HG03196 (cell line): ENCODE results near the gene AREL1.

Experiments
- ATAC-seq: cut with Tn5 transposase; IDR thresholded peaks from one replicate; pipeline ENCODE4 v1.9.1; 2021; ENCODE audit not compliant: unreplicated experiment

AREL1 gene

DNA sequence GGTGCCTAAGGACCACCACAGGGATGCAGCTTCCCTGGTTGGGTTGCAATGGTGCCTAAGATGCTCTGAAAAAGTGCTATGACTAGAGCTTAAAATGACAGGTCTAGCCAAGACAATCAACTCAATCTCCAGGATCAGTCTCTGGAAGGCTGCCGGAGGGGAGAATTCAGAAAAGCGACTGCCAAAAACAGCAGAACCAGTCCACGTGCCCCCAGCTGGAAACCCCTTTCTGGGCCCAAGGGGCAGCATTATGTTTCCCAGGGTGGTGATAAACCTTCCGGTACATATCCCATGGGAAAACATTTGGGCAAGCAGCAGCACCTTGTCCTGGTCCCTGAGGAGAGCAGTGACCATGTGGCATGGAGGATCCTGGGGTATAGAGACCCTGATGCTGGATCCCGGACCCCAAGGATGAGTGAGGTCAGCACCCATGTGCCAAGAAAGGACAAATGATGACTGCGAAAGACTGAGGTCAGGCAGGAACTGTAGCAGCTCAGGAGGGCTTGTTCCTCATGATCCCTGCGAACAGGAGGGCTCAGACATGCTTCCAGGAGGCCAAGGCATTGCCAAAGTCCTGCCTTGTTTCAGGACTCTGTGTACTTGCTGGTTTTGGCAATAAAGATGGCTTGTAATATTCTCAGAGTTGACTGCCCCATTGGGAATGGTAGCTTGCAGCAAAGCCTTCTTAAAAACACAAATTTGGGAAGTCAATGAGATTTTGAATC is 51.0 kb downstream of the AREL1 start:
- ATAC-seq, result no peak

DNA sequence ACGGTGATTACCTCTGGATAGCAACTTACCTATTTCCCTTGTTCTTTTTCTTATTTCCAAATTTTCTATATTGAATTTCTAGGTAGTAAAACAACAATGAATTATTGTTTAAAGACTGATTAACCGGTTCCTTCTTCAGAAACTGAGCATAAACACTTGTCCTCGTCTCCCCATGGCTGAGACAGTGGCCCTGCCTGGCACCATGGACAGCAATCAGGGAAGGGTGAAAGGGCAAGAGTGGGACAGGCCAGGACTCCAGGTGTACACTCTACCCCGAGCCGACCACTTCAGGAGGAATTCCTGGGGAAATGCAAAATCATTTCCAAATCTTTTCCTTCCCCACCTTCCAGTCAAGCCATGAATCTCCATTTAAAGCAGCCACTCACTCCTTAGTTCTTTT is 52.0 kb downstream of the AREL1 start:
- ATAC-seq, result no peak

DNA sequence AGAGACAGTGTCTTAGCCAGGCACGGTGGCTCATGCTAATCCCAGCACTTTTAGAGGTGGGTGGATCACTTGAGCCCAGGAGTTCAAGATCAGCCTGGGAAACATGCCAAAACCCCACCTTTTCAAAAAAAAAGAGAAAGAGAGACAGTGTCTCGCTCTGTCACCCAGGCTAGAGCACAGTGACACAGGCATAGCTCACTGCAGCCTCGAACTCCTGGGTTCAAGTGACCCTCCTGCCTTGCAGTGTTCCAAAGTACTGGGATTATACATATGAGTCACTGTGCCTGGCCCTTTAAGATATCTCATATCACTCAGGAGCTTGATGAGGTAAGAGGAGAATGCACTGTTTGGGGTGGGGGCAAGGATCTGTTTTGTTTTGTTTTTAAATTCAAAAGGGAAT is 52.7 kb downstream of the AREL1 start:
- no peak for ATAC-seq

DNA sequence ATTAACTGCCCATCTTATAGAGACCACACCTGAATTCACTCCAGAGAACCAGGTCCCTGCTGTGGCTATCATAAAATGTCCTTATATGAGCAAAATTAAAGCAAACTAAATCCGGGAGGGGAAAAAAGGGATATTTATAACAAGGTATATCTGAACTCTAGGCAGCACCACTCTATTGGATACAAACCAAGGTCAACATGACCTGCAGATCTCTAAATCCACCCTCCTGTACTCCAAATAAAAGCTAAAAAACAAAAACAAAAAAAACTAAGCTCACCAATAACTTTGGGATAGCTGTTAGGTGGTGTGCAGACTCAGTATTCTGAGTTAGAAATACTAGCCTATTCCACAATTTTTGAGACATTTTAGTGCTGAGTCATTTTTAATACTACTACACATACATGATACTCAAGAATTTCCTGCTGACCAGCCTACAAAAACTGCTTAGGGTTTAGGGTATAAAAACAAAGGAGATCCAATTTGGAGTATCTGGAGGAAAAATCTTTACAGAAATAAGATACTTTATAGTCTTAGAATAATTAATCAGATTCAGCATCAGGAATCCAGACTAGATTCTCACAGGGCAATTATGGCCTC is 54.2 kb downstream of the AREL1 start:
- ATAC-seq, result no peak

DNA sequence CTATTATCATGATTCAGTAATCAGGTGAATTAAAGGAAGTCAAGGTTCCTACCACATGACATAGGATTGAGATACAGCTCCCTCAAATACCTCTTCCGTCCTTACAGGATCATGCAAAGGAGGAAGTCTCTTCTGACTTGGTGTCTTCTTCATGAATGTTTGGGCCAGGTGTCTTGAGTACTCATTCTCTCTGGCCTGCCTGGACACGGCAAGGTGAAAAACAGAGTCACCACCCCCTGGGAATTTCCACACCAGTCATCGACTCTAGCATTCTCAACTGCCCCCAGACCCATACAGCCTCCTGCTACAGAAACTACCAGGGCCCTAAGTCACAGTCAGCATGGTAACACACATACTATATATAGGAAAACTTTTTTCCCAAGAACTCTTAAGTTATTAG is 55.9 kb downstream of the AREL1 start:
- ATAC-seq, result no peak

DNA sequence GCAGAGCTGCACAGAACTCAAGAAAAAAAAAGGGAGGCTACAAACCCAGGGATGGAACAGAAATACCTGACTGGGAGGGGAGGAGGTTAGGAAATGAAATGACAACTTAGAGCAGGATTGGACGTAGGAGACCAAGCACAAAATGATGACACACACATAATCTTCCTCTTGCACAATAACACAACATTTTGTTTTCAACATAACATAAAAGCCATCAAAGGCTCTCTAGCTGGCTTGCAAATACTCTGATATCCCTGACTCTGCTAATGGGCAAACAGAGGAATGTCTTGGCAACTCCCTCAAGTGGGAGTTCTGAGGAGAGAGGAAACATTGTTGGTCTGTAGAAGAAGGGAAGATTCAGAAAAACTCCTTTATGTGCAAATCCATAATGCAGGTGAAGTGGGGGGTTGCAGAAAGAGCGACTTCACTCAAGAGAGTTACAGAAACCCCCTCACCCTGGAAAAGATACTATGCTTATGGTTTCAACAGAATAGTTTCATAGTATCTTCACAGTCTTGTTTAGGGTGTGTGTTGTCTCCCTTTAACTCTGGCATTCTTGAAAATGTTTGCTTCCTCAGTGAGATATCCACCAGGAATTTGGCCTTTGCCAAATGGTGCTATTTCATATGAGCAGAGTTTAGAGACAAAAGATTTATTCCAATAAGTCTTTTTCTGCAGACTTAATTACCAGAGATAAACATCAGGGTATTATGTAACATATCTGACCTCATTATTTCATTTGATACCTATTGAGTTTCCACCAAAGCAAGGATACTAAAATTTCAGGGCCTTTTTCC is 57.1 kb downstream of the AREL1 start:
- no peak for ATAC-seq

DNA sequence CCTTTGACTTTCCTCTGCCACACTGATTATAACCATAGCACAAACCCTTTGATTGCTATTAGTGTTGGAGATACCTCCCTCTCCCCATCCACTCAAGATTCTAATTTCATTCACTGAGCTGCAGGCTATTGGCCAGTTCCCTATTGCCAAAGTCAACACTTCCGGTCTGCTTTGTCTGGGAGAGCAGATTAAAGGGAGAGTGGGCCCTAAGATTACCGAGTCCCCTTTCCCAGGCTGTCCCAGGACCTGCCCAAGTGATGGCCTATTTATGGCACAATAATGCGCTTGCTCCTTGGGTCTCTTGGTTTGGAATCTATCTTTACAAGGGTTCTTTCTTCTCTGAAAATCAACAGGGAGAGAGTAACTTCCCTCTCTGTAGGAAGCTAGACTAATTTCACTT is 57.9 kb downstream of the AREL1 start:
- ATAC-seq, result no peak

DNA sequence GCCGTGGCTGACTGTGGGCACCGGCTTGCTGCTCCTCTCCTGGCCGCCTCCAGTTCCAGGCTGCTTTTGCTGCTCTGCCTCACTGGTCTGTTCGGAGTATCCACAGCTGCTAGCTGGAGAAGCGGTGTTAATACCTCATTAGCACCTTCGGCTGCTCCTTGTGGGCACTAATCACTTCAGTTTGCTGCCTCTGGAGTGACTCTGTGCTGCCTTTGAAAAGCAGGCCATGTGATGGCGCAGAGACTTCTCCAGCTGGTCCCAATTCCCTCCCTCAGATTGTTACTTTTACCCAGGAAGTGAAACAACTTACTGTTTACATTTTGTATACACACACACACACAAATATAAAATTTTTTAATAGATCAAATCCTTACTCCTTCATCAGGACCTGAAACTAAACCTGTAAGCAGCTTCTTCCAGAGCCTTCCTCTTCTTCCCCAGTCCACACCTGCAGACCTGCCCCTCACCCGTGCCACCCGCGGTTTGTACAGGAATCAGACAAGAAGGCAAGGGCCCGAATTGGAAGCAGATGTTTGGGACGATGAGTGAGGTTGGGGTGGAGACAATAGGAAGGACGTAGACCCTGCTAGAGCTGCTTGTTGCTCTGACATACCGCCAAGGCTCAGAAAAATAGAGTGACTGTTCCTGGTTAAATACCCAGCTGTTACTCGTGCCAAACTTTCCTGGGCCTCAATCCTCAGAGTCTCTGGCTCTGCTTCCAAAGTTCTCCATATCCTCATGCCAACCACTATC is 59.3 kb downstream of the AREL1 start:
- ATAC-seq, result no peak

DNA sequence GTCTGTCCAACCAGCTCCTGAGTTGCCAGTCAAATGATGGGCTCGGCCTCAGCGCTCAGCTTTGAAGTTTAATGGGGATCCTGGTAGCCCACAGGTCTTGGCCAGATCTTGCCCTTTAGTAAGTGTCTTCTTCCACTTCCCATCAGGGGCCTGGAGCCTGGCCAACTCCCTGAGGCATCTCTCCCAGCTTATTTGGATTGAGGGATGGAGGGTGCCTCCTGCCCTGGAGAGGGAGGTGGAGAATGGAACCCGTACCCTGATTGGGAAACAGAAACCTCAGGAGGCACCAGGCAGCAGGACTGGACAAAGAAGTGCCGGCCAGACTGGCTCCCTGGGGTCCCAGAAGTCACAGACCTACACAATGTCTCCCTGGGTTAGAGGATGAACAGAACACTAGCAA is 60.3 kb downstream of the AREL1 start:
- ATAC-seq, result no peak

DNA sequence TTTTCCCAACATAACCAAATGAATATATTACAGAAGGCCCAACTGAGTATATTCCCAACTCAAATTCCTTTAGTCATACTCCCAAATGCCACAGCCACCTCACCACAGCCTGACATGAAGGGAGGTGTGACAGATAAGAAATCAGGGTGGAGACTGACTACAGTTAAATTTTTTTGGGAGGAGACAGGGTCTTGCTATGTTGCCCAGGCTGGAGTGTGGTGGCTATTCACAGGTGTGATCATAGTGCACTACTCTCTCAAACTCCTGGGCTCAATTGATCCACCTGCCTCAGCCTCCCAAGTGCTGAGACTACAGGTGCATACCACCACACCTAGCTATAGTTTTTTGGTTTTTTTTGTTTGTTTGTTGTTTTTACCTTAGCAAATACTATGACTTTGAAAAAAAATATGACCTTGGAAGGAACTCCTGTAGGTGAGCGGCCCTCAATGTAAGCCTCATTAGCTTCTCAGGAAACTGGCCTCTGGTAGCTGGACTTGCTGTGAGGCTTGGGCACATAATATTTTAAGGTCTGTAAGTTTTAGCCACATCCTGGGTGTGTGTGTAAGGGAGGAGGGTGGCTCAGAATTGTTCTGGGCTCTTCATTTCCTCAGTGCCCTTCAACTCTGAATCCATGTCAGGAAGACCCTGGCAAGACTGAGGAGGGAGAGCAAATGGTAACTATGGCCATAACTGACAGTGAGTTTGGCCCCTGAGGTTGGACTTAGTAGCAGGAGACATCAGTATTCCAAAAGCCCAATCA is 61.8 kb downstream of the AREL1 start:
- ATAC-seq, result no peak

DNA sequence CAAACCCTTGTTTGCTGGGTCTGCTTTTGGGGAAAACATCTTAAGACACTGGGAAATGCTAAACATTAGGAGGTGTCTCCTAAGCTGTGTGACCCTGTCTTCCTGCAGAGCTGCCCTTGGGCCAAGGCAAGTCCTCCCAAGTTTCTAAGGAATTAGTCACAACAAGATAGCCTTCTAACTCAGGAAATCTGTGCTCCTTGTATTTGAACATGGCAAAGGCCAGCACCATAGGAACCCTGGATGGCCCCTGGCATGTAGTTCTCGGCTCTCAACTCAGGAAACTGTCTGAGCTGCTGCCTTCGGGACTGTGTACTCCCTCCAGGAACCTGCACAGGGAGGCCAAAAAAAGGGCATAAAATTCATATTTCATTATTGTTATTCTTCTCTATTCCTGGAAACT is 63.2 kb downstream of the AREL1 start:
- no peak for ATAC-seq

DNA sequence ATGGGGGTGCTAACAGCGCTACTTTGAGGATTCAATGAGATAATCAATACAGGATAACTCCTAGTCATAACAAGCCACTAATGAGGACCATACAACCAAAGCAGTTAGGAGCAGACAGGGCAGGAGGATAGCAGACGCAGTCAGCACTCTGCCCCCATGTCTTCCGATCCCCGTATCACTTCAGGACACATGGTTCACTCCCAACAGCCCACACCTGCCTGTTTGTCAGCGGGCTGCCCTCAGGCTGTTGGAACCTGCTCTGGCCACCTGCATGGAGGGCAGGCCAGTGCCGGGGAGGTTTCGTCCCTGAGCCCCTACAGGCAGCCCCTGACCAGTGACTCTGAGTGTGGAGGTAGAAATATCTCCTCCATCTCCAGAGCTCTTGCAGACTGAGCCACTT is 63.7 kb downstream of the AREL1 start:
- no peak for ATAC-seq

DNA sequence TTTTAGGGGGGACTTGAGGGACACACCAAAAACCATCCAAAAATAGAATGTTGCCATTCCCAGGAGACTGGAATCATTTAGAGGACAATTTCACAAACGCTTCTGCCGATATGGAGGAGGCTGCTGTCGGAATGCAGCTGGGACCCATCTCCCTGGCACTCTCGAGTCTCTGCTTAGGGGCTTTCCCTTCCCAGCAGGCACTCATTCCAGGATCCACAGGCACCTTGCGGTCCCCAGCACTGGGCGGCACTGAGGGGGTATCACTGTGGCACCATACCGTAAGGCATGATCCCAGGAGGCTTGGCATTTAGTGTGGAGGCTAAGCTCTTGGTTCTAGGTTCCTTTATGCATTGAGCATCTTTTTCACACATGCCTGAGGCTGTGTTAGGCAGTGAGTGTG is 64.3 kb downstream of the AREL1 start:
- ATAC-seq, result no peak

DNA sequence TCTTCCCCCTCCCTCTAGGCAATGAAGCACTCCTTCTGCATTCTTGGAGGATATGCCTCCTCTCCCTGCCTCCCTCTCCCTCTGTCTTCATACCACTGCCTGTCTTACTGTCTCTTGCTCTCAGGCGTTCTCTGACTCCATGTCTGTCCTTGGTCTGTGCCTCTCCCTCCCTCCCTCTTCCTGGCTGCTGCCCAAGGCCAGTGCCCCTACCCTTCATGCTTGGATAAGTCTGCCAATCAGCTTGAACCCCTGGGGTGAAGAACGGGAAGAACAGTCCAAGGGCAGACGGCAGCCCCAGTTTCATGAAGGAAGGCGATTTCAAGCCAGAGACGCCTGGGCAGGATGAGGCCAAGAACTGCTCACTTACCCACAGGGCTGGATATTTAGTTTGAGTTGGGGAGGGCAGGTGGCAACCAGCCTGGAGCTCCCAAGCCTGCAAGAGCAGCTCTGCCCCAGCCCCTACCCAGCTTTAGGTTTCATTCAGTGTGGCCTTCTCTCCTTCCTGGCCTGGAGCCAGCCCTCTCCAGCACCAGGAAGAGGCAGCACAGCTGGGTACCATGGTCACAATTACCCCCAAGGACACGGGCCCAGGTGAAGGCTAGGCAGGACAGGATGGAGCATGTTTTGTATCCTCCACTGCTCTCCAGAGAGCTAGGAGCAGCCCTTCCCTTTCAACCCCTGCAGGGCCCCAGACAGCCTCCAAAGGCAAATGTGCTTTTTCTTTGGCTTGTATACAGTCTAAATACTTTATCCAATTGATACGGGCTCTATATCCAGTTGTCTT is 65.0 kb downstream of the AREL1 start:
- ATAC-seq, result no peak

DNA sequence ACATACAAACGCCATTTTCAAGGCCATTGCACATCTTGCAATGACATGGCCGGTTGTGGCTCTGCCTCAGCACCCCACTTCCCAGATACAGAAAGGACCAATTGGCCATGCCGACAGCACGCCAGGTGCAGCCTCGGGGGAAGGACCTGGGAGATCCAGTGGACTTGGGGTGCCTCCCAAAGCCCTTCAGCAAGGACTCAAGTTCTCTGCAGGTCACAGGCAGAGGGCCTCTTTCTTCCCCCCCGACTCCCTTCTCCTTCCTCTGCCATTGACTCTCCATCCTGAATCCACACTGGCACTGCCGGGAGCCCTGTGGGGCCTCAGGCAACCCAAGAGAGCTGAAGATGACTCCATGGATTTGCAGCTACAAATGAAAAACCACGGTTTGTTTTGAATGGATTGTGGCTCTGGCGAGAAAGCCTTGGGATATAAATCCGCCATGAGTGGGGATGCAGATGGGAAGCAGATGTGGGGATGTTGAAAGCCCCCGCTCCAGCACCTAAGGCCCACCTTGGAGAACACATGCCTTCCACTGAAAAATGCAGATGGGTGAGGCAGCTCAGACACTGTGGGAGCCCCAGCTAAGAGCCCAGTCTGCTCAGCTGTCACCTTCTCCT is 65.7 kb downstream of the AREL1 start:
- no peak for ATAC-seq

DNA sequence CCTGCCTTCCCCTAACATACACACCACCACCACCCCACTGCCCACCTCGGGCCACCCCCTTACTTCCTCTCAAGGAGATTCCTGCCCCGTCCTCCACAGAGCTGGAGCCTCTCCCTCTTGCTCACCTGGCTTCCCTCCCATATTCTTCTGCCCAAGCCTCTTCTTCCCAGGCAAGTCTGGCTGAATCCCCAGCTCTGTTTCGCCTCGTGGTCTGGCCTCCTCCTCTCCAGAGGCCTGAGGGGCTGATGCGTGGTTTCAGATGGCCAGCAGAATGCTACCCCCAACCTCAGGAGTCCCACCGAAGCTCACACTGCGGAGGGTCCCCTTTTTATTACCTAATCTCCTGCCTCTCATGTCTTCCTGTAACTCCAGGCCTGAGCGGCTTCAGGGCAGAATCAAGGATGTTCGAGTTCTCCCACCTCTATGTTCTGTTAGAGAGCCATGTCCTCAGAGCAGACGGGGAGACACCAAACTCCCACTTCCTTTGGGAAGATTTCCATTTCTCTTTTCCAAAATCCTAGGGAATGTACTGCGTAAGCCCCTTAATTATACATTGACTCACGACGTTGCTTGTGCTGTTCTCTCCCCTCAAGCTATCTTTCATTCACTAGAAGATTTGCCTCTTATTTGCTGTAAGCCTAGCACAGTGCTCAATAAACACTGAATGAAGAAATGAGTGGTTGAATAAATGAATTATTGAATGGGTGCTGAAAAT is 67.0 kb downstream of the AREL1 start:
- ATAC-seq, result no peak

DNA sequence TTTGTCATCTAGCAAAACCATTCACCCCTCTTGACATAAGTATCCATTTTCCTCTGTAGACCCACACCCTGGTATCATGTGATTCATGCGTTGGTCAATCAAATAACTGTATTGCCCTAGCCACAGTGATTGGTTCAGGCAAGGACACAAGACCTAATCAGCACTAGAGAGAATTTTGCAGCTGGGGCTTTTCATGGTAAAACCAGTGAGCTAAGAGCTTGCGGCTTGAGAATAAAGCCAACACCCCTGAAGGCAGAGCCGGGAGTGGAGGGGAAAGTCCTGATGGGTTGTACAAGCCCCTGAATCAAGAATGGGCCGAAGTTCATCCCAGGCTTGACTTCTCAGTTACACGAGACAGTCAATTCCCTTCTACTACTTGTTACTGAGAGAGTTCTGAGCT is 67.6 kb downstream of the AREL1 start:
- ATAC-seq, result no peak

DNA sequence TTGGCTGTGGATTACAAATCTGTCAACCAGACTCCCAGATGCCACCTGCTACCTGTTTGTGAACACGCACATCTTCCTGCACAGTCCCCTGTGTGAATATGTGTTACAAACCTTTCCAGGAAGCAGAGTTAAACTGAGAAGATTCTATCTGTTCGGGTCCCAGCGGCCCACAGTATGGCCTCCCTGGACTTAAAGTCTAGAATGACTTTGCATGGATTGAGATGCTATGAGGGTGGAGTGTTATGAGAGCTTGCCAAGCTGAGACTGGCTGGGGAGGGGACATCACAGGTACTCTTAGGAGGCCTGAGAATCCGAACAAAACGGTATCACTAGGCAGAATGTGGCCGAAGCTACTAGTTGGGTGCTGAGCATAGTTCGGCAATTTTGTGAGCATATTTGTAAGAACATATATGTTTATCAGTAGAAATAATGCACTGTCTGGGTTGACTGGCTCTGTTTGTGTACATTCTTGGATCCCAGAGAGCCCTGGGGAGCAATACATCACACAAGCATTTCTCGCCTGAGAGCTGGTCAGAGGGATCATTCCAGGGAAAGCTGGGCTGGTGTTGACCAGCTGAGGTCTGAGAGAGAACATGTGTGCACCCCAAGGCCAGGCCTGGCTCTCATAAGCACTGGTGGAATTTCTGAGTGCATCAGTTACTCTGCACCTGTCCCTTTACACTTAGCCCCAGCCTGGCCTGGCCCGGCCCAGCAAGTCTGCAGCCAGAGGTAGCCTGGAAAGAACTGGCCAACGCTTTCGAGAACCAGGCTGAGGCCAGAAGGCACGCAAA is 71.1 kb downstream of the AREL1 start:
- no peak for ATAC-seq
